NT2/D1 (cell line): ENCODE data around the gene TBCD.

Experiments used
- DNase-seq: peaks from one replicate; pipeline ENCODE4 v3.0.0-alpha.2; 2011; ENCODE audit warnings: low read depth, low spot score
- H3K27me3 ChIP-seq: 2 replicates; pipeline ENCODE4 v1.6.0; 2011; ENCODE audit warnings: mild to moderate bottlenecking; ENCODE audit not compliant: insufficient read length, insufficient read depth
- H3K36me3 ChIP-seq: 2 replicates; pipeline ENCODE4 v1.6.1; 2011; ENCODE audit warnings: mild to moderate bottlenecking, low read length, mixed read lengths; ENCODE audit not compliant: insufficient read depth, insufficient read length
- H3K4me1 ChIP-seq: 2 replicates; pipeline ENCODE4 v1.5.1; 2011; ENCODE audit not compliant: insufficient read depth, insufficient read length
- H3K4me3 ChIP-seq: 2 replicates; pipeline ENCODE4 v1.5.1; 2011; ENCODE audit warnings: low read depth; ENCODE audit not compliant: insufficient read length
- H3K9ac ChIP-seq: 2 replicates; pipeline ENCODE4 v1.6.0; 2011; ENCODE audit warnings: low read depth; ENCODE audit not compliant: insufficient read length
- H3K9me3 ChIP-seq: 2 replicates; pipeline ENCODE4 v1.5.1; 2011; ENCODE audit warnings: mild to moderate bottlenecking, low read length; ENCODE audit not compliant: insufficient read depth
- SUZ12 ChIP-seq: IDR thresholded peaks from 2 replicates; pipeline ENCODE4 v1.6.1; 2011; ENCODE audit not compliant: insufficient read length, insufficient read depth; ENCODE audit errors: extremely low read depth
- YY1 ChIP-seq: IDR thresholded peaks from 2 replicates; pipeline ENCODE4 v1.6.1; 2011; ENCODE audit not compliant: insufficient read length, insufficient read depth
- ZNF274 ChIP-seq: IDR thresholded peaks from 2 replicates; pipeline ENCODE4 v1.6.1; 2011; ENCODE audit warnings: mild to moderate bottlenecking, low read depth, low read length

The TBCD gene

DNA sequence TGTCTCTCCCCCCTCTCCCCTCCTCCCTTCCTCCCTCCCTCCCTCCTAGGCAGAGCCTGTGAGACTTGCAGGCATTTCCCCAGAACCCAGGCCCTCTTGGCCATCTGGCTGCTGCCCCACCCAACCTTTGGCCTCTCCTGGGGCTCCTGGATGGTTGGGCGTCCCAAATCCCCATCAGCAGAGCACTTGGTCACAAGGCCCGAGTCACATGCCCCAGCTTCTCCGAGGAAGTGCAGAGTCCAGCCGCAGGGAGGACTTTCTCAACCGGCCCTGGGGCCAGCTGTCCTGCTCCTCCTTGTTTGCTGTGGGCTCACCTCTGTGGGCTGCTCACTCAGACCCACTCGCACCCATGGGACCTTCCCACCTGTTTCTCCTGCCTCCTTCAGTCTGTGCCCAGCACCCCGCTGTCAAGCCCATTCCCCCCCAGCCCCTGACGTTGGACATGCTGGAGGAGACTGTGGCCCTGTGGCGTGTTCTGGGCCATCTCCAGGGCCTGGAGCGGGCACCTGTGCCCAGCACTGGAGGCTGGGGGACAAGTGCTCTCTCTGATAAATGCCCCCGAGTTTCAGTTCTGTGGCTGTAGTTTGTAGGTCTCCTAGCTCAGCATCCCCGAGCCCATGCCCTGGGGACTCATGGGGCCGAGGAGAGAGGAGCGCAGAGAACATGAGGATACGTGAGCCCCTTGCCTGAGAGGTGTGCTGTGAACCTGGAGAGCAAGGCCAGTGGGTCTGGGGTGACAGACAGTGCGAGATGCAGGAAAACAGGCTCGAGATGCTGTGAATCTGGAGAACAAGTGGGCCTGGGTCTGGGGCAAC, 130.2 kb downstream of the TBCD start:
- Histone ChIP-seq H3K4me3 (no peak overlapping the region), H3K9ac (no peak overlapping the region), H3K36me3 (peaks cover 23% of the 10 kb centered on the region), H3K4me1 (peaks cover 17% of the 10 kb centered on the region), H3K27me3 (no peaks in the 10 kb centered on the region), H3K9me3 (no peaks in the 10 kb centered on the region)
- no peak for DNase-seq
- TF ChIP-seq ZNF274 = no peak
- TF ChIP-seq YY1 = no peak
- no peak for TF ChIP-seq SUZ12

DNA sequence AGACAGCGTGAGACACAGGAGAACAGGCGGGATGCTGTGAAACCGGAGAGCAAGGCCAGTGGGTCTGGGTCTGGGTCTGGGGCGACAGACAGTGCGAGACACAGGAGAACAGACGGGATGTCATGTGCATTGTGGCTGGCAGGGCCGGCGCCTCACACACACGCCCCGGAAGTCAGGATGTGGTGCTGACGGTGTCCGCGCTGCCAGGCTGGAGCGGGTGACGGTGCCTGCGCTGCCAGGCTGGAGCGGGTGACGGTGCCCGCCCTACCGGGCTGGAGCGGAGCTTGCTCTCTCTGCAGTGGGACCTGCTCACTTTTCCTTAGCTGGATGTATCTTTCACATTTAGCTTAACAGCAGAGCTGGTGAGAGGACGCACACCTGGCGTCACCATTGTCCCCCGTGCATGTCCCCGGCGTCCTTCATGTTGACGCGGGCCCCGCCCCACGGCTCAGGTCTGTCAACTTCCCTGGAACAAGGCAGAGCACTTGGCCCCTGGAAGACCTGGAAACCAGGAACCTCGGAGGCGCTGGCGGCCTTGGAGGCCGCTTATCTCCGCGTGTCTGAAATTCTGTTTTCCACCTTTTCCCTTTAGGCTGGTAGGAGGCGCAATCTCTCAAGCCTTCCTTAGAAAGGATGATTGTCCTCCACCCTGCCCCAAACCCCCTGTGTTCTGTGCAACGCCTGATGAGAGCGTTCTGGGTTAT, 131.0 kb downstream of the TBCD start:
- no peaks in the 10 kb centered on the region for H3K9me3 ChIP-seq

DNA sequence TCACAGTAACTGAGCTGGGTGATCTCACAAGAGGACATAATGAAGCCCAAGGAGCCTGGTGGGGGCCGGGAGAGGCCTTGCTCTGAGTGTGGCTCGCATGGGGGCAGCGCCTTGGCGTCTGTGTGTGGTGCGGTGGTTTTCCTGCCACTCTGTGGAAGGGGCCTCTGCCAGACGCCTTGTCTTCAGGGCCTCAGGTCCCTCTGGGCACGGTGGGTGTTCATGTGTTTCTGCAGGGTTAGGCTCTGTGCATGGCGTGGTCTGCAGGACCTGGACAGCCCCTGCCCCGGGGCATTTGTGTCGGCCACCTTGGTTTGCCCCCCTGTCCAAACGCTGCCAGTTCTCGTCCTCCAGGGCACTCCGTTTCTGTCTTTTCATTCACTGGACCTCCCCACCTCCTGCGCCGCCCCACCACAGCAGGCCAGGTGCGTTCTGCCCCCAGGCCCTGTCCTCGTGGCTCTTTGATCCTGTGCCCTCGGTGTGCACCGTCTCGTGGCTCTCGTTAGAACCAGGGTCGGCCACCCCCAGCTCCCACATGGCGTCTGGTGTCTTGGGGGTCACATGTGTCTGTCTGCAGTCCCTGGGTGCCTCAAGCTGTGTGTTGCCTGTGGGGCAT, 131.7 kb downstream of the TBCD start:
- H3K9me3 ChIP-seq = no peaks in the 10 kb centered on the region
- peaks cover 19% of the 10 kb centered on the region for H3K4me1 ChIP-seq
- no peaks in the 10 kb centered on the region for H3K27me3 ChIP-seq
- TF ChIP-seq YY1 = no peak
- TF ChIP-seq SUZ12 = no peak
- no peak for TF ChIP-seq ZNF274
- no peak overlapping the region for H3K9ac ChIP-seq
- DNase-seq = no peak
- H3K36me3 ChIP-seq = peaks cover 19% of the 10 kb centered on the region
- H3K4me3 ChIP-seq = no peak overlapping the region

More for the DNA sequence above, 131.0 kb downstream of the TBCD start:
- H3K27me3 ChIP-seq = no peaks in the 10 kb centered on the region
- DNase-seq = no peak
- H3K4me1 ChIP-seq = peaks cover 17% of the 10 kb centered on the region
- H3K9ac ChIP-seq = no peak overlapping the region
- peaks cover 23% of the 10 kb centered on the region for H3K36me3 ChIP-seq
- TF ChIP-seq YY1 (no peak), ZNF274 (no peak), SUZ12 (no peak)
- H3K4me3 ChIP-seq = no peak overlapping the region

DNA sequence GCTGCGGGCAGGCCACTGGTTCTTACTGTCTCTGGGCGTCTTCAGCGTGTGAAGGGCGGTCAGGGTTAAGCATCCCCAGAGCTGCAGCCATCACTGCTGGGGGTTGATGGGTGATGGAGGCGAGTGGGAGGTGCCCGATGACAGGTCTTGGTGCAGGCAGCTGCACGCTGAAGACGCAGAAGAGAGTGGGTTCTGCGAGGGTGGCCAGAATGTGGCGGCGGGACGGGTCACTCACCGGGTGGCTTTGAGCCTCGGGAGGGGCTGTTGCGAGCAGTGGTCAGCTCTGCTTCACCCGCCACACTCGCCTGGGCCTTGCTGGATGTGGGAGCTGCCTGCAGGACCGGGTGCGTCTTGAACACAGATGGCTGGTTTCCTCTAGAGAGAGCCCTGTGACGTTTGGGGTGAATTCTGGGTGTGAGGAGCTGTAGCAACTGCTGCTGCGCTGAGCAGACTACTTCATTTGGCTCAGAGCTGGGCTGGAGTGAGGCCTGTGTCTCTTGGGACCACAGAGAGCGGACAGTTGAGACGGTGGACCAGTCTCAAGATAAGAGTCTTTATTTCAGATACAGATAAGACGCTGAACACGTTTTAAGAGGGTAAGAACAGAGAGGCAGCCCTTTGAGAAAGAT, 132.6 kb downstream of the TBCD start:
- TF ChIP-seq YY1 (no peak), SUZ12 (no peak), ZNF274 (no peak)
- Histone ChIP-seq H3K9me3 (no peaks in the 10 kb centered on the region), H3K9ac (peak overlapping the region; percentile 25), H3K27me3 (no peaks in the 10 kb centered on the region), H3K4me1 (peaks cover 27% of the 10 kb centered on the region), H3K4me3 (no peak overlapping the region), H3K36me3 (peaks cover 11% of the 10 kb centered on the region)
- no peak for DNase-seq

DNA sequence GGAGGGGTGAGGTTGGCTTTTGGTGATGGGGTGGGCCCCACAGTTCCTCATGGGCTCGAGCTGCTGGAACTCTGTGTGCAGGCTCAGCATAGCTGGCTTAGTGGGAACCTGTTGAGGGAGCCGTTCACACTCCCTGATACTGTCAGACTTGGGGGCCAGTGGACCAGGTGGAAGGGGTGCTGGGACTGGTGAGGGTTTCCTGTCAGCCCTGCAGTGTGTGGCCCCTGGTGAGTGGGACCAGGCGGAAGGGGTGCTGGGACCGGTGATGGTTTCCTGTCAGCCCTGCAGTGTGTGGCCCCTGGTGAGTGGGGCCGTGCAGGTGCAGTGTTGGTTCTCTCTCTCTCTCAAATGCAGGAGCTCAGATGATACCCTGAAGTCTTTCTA, 133.1 kb downstream of the TBCD start:
- Histone ChIP-seq H3K27me3 (no peaks in the 10 kb centered on the region), H3K4me1 (peaks cover 30% of the 10 kb centered on the region), H3K9me3 (no peaks in the 10 kb centered on the region), H3K4me3 (no peak overlapping the region), H3K9ac (no peak overlapping the region), H3K36me3 (peaks cover 16% of the 10 kb centered on the region)
- TF ChIP-seq SUZ12 (no peak), ZNF274 (no peak), YY1 (no peak)
- no peak for DNase-seq

DNA sequence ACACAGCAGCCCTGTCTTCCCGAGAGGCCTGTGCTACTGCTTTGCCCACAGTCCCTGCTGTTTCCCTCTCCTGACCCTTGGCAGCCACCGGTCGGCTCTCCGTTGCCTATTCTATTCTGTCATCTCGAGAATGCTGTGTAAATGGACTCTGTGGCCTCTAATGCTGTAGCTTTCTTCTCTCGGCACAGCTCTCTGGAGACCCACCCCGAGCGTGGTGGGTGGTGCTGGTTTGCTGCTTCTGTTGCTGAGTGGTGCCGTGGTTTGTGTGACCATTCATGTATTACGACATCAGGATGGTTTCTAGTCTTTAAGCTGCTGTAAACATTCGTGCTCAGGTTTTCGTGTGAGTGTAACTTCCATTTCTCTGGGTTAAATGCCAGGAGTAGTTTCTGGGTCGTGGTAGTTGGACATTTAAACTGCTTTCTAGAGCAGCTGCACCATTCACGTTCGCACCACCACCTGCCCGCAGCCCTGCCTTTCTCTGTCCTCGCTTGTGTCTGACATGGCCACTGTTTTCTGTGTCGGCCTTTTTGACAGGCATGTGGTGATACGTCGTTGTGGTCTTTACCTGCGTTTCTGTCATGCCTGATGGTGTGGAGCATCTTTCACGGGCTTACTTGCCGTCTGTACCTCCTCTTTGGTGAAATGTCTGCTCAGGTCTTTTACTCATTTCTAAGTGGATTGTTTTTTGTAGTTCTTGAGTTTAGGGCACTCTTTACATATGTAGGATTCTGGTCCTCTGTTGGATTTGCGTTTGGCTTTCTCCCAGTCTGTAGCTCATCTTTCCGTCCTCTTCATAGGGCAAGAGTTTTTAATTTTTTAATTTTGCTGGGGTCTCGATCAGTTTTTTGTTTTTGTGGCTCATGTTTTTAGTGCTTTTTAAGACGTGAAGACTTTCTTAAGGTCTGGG, 135.6 kb downstream of the TBCD start:
- Histone ChIP-seq H3K9ac (no peak overlapping the region), H3K27me3 (no peaks in the 10 kb centered on the region), H3K4me1 (peaks cover 21% of the 10 kb centered on the region), H3K4me3 (no peak overlapping the region), H3K36me3 (peaks cover 38% of the 10 kb centered on the region), H3K9me3 (no peaks in the 10 kb centered on the region)
- no peak for DNase-seq
- TF ChIP-seq SUZ12 (no peak), YY1 (no peak), ZNF274 (no peak)
